HG03060 (cell line): ENCODE data around the gene SSTR5.

ENCODE experiments used
- ATAC-seq: cut with Tn5 transposase; IDR thresholded peaks from one replicate; pipeline ENCODE4 v1.9.1; 2021; ENCODE audit warnings: low read depth, moderate number of reproducible peaks; ENCODE audit not compliant: unreplicated experiment

SSTR5 gene

GRCh38 chr16:1038932-1039331 is 33.6 kb upstream of the SSTR5 start:
- no peak for ATAC-seq

- ATAC-seq = no peak
These were observed 32.8 kb upstream of the SSTR5 start for GRCh38 chr16:1039762-1040161.

- no peak for ATAC-seq
These were observed 32.2 kb upstream of the SSTR5 start for GRCh38 chr16:1040346-1040745.

- no peak for ATAC-seq
These were observed 30.4 kb upstream of the SSTR5 start for GRCh38 chr16:1042049-1042744.

- no peak for ATAC-seq
These were observed 29.7 kb upstream of the SSTR5 start for GRCh38 chr16:1042866-1043265.

GRCh38 chr16:1043881-1044451 is 28.6 kb upstream of the SSTR5 start:
- no peak for ATAC-seq

- ATAC-seq = no peak
These were observed 27.9 kb upstream of the SSTR5 start for GRCh38 chr16:1044460-1045309.

- ATAC-seq = no peak
These were observed 27.1 kb upstream of the SSTR5 start for GRCh38 chr16:1045310-1045992.

GRCh38 chr16:1045993-1046911 is 26.3 kb upstream of the SSTR5 start:
- ATAC-seq = no peak

GRCh38 chr16:1047123-1047522 is 25.4 kb upstream of the SSTR5 start:
- ATAC-seq = no peak

GRCh38 chr16:1047801-1048200 is 24.7 kb upstream of the SSTR5 start:
- no peak for ATAC-seq

GRCh38 chr16:1048442-1049112 is 24.0 kb upstream of the SSTR5 start:
- ATAC-seq = no peak

GRCh38 chr16:1049113-1049975 is 23.2 kb upstream of the SSTR5 start:
- ATAC-seq = no peak

GRCh38 chr16:1049976-1050247 is 22.6 kb upstream of the SSTR5 start:
- no peak for ATAC-seq

GRCh38 chr16:1050516-1050915 is 22.0 kb upstream of the SSTR5 start:
- ATAC-seq = no peak

- no peak for ATAC-seq
These were observed 21.6 kb upstream of the SSTR5 start for GRCh38 chr16:1050921-1051320.

GRCh38 chr16:1051446-1051845 is 21.1 kb upstream of the SSTR5 start:
- no peak for ATAC-seq

GRCh38 chr16:1052721-1053120 is 19.8 kb upstream of the SSTR5 start:
- no peak for ATAC-seq

- ATAC-seq = no peak
These were observed 19.4 kb upstream of the SSTR5 start for GRCh38 chr16:1053121-1053521.
